ENCODE data around the gene MAMSTR. TPM values are rescaled to one million over a fixed set of nuclear protein-coding genes. Genes with fewer than 3 reads are reported as not detected.

MAMSTR gene
- total and polyA plus RNA-seq, 8 donors: 0.51 to 2.6 (median 1.1) TPM

- DNase-seq (no peak), ATAC-seq (no peak), FAIRE-seq (no peak)
- H3K27ac ChIP-seq: no peak overlapping the region
- no peaks in the 10 kb centered on the region for H3K4me1 ChIP-seq
- TF ChIP-seq CTCF (IDR thresholded peaks at IDR 0.05): no peak
- H3K36me3 ChIP-seq: no peaks in the 10 kb centered on the region
- 64 to 75% methylated on average over 2 of the region's 2 CpGs for WGBS, 2 donors
- intact Hi-C loops (cut with DNase I): no loop called here
- no peaks in the 10 kb centered on the region for H3K27me3 ChIP-seq
- no peaks in the 10 kb centered on the region for H3K9me3 ChIP-seq
- no peak overlapping the region for H3K4me3 ChIP-seq
Observed at GRCh38 chr19:48705431-48705830, 14.1 kb downstream of the MAMSTR start.

- no peaks in the 10 kb centered on the region for H3K9me3 ChIP-seq
- H3K27me3 ChIP-seq: no peaks in the 10 kb centered on the region
- H3K4me3 ChIP-seq: no peak overlapping the region
- 93 to 95% methylated on average over 23 of the region's 23 CpGs for WGBS, 2 donors
- H3K36me3 ChIP-seq: no peaks in the 10 kb centered on the region
- ATAC-seq (peak in 1 of 4 donors; percentile 17), FAIRE-seq (no peak), DNase-seq (no peak)
- intact Hi-C loops (cut with DNase I): no loop called here
- H3K27ac ChIP-seq: no peak overlapping the region
- no peaks in the 10 kb centered on the region for H3K4me1 ChIP-seq
- no peak for TF ChIP-seq CTCF (IDR thresholded peaks at IDR 0.05)
Observed at GRCh38 chr19:48703316-48703715, 16.2 kb downstream of the MAMSTR start.

- Histone ChIP-seq H3K4me1 (no peaks in the 10 kb centered on the region), H3K27ac (no peak overlapping the region), H3K9me3 (no peaks in the 10 kb centered on the region), H3K27me3 (no peaks in the 10 kb centered on the region), H3K36me3 (no peaks in the 10 kb centered on the region), H3K4me3 (no peak overlapping the region)
- intact Hi-C loops (cut with DNase I): no loop called here
- no peak for TF ChIP-seq CTCF (IDR thresholded peaks at IDR 0.05)
- FAIRE-seq: no peak
- DNase-seq: no peak
- 91 to 92% methylated on average over 13 of the region's 13 CpGs for WGBS, 2 donors
- ATAC-seq: no peak
Observed at GRCh38 chr19:48702701-48703100, 16.8 kb downstream of the MAMSTR start.

GRCh38 chr19:48698046-48698445, 21.5 kb downstream of the MAMSTR start:
- Histone ChIP-seq H3K9me3 (no peaks in the 10 kb centered on the region), H3K36me3 (no peaks in the 10 kb centered on the region), H3K4me3 (no peak overlapping the region), H3K27ac (no peak overlapping the region), H3K27me3 (no peaks in the 10 kb centered on the region), H3K4me1 (peaks cover 0 to 5% (median 0%) of the 10 kb centered on the region in 3 donors)
- no peak for TF ChIP-seq CTCF (IDR thresholded peaks at IDR 0.05)
- peak in 2 of 6 donors; percentile 18 to 57 for DNase-seq
- 38 to 45% methylated on average over 4 of the region's 4 CpGs for WGBS, 2 donors
- intact Hi-C loops (cut with DNase I): no loop called here
- ATAC-seq: peak in 3 of 4 donors; percentile 13 to 30 (median 26)
- no peak for FAIRE-seq

- no peak for TF ChIP-seq CTCF (IDR thresholded peaks at IDR 0.05)
- peak in 2 of 6 donors; percentile 74 for DNase-seq
- Histone ChIP-seq H3K27me3 (no peaks in the 10 kb centered on the region), H3K36me3 (no peaks in the 10 kb centered on the region), H3K4me1 (peaks cover 0 to 5% (median 0%) of the 10 kb centered on the region in 3 donors), H3K4me3 (peak overlapping the region; percentile 23 to 63 (median 42)), H3K9me3 (no peaks in the 10 kb centered on the region), H3K27ac (peak overlapping the region; percentile 33 to 86 (median 54))
- WGBS, 2 donors: 6% methylated on average over 32 to 34 of the region's 34 CpGs
- ATAC-seq: peak; percentile 72 to 75 (median 73)
- intact Hi-C loops (cut with DNase I): no loop called here
- no peak for FAIRE-seq
Observed at GRCh38 chr19:48696353-48697010, 23.0 kb downstream of the MAMSTR start.

Data from pancreas (tissue), 10 donors.